Measurements from ENCODE around the gene ATP2A3.

The ATP2A3 gene

DNA sequence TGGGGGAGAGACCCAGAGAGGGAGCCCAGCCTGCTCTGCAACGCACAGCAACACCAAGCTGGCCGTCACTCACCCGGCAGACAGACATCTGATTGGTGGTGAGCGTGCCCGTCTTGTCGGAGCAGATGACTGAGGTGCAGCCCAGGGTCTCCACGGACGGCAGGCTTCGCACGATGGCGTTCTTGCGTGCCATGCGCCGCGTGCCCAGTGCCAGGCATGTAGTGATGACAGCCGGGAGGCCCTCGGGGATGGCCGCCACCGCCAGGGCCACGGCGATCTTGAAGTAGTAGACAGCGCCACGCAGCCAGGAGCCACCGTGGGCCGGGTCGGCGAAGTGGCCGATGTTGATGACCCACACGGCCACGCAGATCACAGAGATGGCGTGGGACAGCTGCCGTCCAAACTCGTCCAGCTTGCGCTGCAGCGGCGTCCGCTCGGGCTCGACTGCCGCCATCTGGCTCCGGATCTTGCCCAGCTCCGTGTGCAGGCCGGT, 16.9 kb downstream of the ATP2A3 start:
- TF ChIP-seq, protein P1, sequence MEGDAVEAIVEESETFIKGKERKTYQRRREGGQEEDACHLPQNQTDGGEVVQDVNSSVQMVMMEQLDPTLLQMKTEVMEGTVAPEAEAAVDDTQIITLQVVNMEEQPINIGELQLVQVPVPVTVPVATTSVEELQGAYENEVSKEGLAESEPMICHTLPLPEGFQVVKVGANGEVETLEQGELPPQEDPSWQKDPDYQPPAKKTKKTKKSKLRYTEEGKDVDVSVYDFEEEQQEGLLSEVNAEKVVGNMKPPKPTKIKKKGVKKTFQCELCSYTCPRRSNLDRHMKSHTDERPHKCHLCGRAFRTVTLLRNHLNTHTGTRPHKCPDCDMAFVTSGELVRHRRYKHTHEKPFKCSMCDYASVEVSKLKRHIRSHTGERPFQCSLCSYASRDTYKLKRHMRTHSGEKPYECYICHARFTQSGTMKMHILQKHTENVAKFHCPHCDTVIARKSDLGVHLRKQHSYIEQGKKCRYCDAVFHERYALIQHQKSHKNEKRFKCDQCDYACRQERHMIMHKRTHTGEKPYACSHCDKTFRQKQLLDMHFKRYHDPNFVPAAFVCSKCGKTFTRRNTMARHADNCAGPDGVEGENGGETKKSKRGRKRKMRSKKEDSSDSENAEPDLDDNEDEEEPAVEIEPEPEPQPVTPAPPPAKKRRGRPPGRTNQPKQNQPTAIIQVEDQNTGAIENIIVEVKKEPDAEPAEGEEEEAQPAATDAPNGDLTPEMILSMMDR (IDR thresholded peaks at IDR 0.05; ENCODE audit: low read depth, low read length) = no peak
- no peak for DNase-seq (ENCODE audit: extremely low read depth, low read depth)

DNA sequence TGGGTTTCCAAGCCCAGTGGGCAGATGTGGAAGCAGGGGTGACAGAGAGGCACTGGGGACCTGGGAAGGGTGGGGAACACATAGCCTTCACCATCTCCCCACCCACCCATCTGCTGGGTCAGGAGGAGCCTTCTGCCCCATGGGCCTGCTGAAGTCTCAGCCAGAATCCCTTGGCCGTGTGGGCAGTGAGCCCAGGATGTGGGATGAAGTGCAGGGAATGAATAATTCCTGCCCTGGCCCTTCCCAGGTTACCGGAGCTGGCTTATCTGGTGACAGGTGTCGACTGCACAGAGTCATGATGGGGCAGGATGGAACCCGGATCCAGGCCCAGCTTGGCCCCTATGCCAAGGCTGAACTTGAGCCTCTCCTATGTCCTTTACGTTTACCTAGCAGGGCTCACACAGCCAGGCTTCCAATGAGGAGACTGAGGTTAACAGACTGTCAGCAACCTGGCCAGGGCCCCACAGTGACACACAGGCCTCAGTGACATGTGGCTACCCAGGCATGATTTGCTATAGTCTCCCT, 17.5 kb downstream of the ATP2A3 start:
- TF ChIP-seq, protein P1 (IDR thresholded peaks at IDR 0.05; ENCODE audit: low read depth, low read length) = no peak
- DNase-seq (ENCODE audit: extremely low read depth, low read depth) = no peak

DNA sequence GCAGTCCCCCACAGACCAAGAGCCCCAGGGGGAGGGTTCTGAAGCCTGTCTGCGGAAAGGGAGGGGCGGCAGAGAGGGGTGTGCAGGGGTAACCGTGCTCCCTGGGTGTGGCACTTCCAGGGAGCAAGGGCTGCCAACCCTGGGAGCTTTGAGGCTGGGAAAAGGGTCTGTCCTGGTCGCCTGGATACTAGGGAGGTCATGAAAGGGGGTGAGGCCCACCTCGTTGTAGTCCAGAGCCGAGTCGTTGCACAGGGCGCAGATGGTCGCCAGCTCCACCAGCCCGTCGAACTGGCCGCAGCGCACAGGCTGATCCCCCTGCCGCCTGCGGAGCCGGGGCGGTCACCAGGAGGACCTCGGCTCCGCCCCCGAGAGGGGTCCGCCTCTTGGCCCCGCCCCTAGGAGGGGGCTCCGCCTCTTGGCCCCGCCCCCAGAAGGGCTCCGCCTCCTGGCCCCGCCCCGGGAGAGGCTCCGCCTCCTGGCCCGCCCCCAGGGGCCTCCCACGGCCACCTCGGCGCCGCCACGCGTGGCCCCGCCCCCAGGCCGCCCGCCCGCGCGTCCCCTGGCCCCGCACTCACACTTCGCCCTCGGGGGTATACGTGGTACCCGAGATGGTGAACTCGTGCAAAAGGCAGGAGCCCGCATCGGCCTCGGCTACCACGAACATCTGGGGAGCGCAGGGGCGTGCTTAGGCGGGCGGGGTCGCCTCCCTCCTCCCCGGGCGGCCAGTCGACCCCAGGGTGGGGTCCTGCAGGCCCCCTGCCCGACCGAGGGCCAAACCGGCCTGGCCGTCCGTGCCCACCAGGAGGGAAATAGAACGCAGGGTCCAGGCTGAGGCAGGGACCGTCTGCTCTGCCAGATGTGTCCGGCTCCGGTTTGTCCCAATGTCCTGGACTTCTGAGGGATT, 19.5 kb downstream of the ATP2A3 start:
- DNase-seq (ENCODE audit: extremely low read depth, low read depth) = peak; percentile 44
- TF ChIP-seq, protein P1 (IDR thresholded peaks at IDR 0.05; ENCODE audit: low read depth, low read length) = no peak

DNA sequence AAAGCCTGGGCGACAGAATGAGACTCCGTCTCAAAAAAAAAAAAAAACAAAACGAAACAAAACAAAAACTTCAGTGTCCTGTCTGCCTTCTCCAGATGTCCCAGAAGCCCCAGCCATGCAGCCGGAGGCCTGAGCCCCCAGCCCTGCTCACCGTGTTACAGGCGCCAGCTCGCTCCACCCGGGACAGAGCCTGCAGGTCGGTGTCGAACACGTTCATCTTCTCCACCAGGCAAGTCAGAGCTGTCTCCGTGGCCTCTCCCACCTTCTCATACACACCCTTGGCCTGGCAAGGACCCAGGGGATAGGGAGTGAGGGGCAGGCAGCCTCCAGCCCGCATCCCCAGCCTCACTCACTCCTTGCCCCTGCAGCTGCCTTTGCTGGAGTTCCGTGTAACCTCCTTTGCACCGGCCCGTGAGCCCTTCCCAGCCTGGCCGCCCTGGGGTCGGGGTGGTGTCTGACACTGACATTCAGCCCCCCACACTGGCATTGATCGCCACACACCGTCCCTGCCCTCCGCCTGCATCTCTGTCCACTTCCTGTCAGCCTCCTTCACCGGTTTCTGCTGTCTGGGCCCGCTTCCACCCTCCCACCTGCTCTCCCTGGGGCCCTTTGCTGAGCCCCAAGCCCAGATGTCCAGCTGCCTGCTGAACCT, 20.9 kb downstream of the ATP2A3 start:
- DNase-seq (ENCODE audit: extremely low read depth, low read depth) = no peak
- TF ChIP-seq, protein P1 (IDR thresholded peaks at IDR 0.05; ENCODE audit: low read depth, low read length) = no peak

DNA sequence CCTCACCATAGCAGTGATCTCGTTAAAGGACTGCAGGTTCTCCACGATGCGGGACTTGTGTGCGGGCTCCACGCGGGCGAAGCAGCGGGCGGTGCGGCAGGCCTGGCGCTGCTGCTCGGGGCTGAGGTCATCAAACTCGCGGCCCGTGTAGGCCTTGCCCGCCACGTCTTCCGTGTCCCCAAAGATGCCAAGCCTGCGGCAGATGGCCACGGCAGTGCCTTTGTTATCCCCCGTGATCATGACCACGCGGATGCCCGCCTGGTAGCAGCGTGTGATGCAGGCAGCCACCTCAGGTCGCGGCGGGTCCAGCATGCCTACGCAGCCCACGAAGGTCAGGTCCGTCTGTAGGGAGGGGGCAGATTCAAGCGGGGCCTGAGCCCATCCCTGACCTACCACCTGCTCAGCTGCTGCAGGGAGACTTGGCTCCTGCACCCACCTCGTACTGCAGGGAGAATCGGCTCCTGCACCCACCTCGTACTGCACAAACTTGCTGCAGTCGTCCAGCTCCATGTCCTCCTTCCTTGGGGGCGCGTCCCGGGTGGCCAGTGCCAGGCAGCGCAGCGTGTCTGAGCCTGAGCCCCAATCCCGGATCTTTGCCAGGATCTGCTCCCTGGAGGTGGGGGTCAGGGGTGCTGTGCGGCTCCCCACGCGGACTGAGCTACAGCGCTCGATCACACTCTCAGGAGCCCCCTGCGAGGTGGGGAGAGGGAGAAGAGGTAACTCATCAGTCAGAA, 23.1 kb downstream of the ATP2A3 start:
- TF ChIP-seq, protein P1 (IDR thresholded peaks at IDR 0.05; ENCODE audit: low read depth, low read length) = no peak
- DNase-seq (ENCODE audit: extremely low read depth, low read depth) = no peak

DNA sequence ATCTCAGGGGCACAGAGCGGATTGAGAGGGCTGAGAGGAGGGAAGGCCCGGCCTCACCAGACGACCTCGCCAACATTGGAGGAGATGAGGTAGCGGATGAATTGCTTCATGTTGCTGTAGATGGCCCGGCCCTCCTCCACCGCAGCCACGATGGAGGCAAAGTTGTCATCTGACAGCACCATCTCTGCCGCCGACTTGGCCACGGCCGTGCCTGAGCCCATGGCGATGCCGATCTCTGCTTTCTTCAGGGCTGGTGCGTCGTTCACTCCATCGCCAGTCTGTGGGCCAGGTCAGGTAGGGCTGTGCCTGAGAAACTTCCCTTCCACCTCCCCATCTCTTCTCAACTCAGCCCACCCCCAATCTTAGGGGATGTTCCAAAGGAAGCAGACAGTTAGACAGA, 26.9 kb downstream of the ATP2A3 start:
- TF ChIP-seq, protein P1 (IDR thresholded peaks at IDR 0.05; ENCODE audit: low read depth, low read length) = no peak

More for the DNA sequence above, 26.9 kb downstream of the ATP2A3 start:
- DNase-seq (ENCODE audit: extremely low read depth, low read depth) = no peak
